HG02885 (cell line): ENCODE data around the gene ASGR2.
"Not testable (repeated sequence)": the region's sequence is repeated elsewhere in the genome, so short reads cannot be mapped to it uniquely, and the experiment has no call there.

ENCODE experiments used
- ATAC-seq: cut with Tn5 transposase; IDR thresholded peaks from one replicate; pipeline ENCODE4 v1.9.1; 2021; ENCODE audit warnings: mild to moderate bottlenecking; ENCODE audit not compliant: unreplicated experiment, poor library complexity

Gene ASGR2

GRCh38 chr17:7101531-7101930 lies 13.1 kb downstream of the ASGR2 start:
- no peak for ATAC-seq

GRCh38 chr17:7100641-7101379 lies 13.8 kb downstream of the ASGR2 start:
- not testable (repeated sequence) for ATAC-seq

- no peak for ATAC-seq
Measured at GRCh38 chr17:7098802-7099459, 15.7 kb downstream of the ASGR2 start.

GRCh38 chr17:7097940-7098339 lies 16.7 kb downstream of the ASGR2 start:
- ATAC-seq: no peak

GRCh38 chr17:7095625-7096024 lies 19.0 kb downstream of the ASGR2 start:
- no peak for ATAC-seq

- no peak for ATAC-seq
Measured at GRCh38 chr17:7094652-7095019, 20.0 kb downstream of the ASGR2 start.

GRCh38 chr17:7091311-7092005 lies 23.2 kb downstream of the ASGR2 start:
- not testable (repeated sequence) for ATAC-seq

GRCh38 chr17:7089570-7089969 lies 25.1 kb downstream of the ASGR2 start:
- not testable (repeated sequence) for ATAC-seq

- ATAC-seq: not testable (repeated sequence)
Measured at GRCh38 chr17:7088442-7088841, 26.2 kb downstream of the ASGR2 start.

- no peak for ATAC-seq
Measured at GRCh38 chr17:7084088-7084487, 30.5 kb downstream of the ASGR2 start.

GRCh38 chr17:7083592-7083991 lies 31.0 kb downstream of the ASGR2 start:
- no peak for ATAC-seq

- ATAC-seq: no peak
Measured at GRCh38 chr17:7081341-7082062, 33.1 kb downstream of the ASGR2 start.

- ATAC-seq: no peak
Measured at GRCh38 chr17:7080456-7081041, 34.1 kb downstream of the ASGR2 start.

GRCh38 chr17:7079581-7080455 lies 34.8 kb downstream of the ASGR2 start, which contains the start of gene CLEC10A:
CLEC10A (minus strand) TSS chr17:7080251; CDS start chr17:7078812, 1,439 bp downstream.
- no peak for ATAC-seq

GRCh38 chr17:7078711-7079110 lies 35.9 kb downstream of the ASGR2 start:
- ATAC-seq: no peak

GRCh38 chr17:7077911-7078546 lies 36.6 kb downstream of the ASGR2 start:
- no peak for ATAC-seq

GRCh38 chr17:7074931-7075330 lies 39.7 kb downstream of the ASGR2 start:
- ATAC-seq: no peak

GRCh38 chr17:7072406-7072805 lies 42.2 kb downstream of the ASGR2 start:
- ATAC-seq: no peak

- ATAC-seq: no peak
Measured at GRCh38 chr17:7070712-7071111, 43.9 kb downstream of the ASGR2 start.
